Activated CD8-positive, alpha-beta T cell treated with anti-CD3 and anti-CD28 coated beads for 36 hours (primary cell): ENCODE measurements around the gene TMEM143. TPM values are rescaled to one million over a fixed set of nuclear protein-coding genes. Genes with fewer than 3 reads are reported as not detected.
"Not testable (repeated sequence)": the region's sequence is repeated elsewhere in the genome, so short reads cannot be mapped to it uniquely, and the experiment has no call there.

Experiments used
- ATAC-seq: fragments of 200-7000 bp; cut with Tn5 transposase; one replicate; pipeline ENCODE4 v1.10.0; 2021; ENCODE audit warnings: mild to moderate bottlenecking, moderate library complexity
- CTCF ChIA-PET: fragments of 350-600 bp; sonication (Branson Sonifier 250); formaldehyde crosslinking; loops from one replicate; lab custom pipeline; 2021; ENCODE audit warnings: antibody characterized with exemption; lab: Charles Lee
- POLR2A ChIA-PET: fragments of 350-600 bp; sonication (Branson Sonifier 250); formaldehyde crosslinking; loops from one replicate; lab custom pipeline; 2021; ENCODE audit warnings: antibody characterized with exemption; lab: Charles Lee
- DNase-seq: peaks from one replicate; pipeline ENCODE4 v3.0.0-alpha.2; 2020
- H3K27ac Mint-ChIP-seq: one replicate; pipeline ENCODE4 v1.8.0; 2021; ENCODE audit warnings: mild to moderate bottlenecking, mixed read lengths
- H3K27me3 Mint-ChIP-seq: one replicate; pipeline ENCODE4 v1.8.0; 2021; ENCODE audit warnings: mixed read lengths
- H3K36me3 Mint-ChIP-seq: one replicate; pipeline ENCODE4 v1.8.0; 2021; ENCODE audit warnings: low read depth, mixed read lengths
- H3K4me1 Mint-ChIP-seq: one replicate; pipeline ENCODE4 v1.8.0; 2021; ENCODE audit warnings: low read depth, mixed read lengths
- H3K4me3 Mint-ChIP-seq: one replicate; pipeline ENCODE4 v1.8.0; 2021; ENCODE audit warnings: mild to moderate bottlenecking, moderate library complexity, mixed read lengths
- H3K9me3 Mint-ChIP-seq: one replicate; pipeline ENCODE4 v1.8.0; 2021; ENCODE audit warnings: mixed read lengths
- intact Hi-C: fragments of 100-400 bp; cut with micrococcal nuclease; formaldehyde crosslinking; loops from one replicate; pipeline ENCODE4 v1.10.0; 2022
- total RNA-seq, 2 experiments: library from RNA; stranded (reverse); gene quantifications; one replicate each; pipeline ENCODE4 v1.2.3, GENCODE V29; 2021
- TF ChIP-seq, protein P1 (sequence below): fragments of 200-600 bp; IDR thresholded peaks from one replicate; pipeline ENCODE4 v1.8.0; 2022; ENCODE audit warnings: antibody characterized with exemption, mild to moderate bottlenecking

The TMEM143 gene
- total RNA-seq, 2 experiments from 2014 or later, result 19.4 to 21.7 TPM

DNA sequence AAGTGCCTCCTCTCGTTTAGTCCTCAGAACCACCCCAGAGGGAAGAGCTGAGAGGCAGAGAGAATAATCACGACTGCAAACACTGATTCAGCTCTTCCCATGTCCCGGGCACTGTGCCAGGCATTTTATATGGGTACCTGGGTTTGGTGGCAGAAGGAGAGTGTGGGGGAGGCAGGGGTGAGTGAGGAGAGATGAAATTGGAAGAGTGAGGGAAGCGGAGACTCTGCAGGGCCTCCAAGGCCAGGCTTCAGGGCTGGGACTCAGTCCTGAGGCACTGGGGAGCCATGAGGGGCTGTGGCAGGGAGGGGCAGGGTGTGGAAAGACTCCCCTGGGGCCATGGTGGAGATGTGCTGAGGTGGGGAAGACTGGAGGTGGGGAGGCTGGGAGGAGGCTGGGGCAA is 9.2 kb upstream of the TMEM143 start:
- DNase-seq, result no peak
- Mint-ChIP-seq H3K4me1 (no peaks in the 10 kb centered on the region), H3K36me3 (no peaks in the 10 kb centered on the region), H3K27ac (no peak overlapping the region), H3K9me3 (no peaks in the 10 kb centered on the region), H3K27me3 (no peaks in the 10 kb centered on the region), H3K4me3 (no peak overlapping the region)
- ATAC-seq, result no peak
- CTCF ChIA-PET, result interaction anchor here (1.3 kb wide), 1 partner anchor 58 kb away, joined by 3 read pairs; no protein-coding TSS in a partner anchor
- TF ChIP-seq, protein P1, sequence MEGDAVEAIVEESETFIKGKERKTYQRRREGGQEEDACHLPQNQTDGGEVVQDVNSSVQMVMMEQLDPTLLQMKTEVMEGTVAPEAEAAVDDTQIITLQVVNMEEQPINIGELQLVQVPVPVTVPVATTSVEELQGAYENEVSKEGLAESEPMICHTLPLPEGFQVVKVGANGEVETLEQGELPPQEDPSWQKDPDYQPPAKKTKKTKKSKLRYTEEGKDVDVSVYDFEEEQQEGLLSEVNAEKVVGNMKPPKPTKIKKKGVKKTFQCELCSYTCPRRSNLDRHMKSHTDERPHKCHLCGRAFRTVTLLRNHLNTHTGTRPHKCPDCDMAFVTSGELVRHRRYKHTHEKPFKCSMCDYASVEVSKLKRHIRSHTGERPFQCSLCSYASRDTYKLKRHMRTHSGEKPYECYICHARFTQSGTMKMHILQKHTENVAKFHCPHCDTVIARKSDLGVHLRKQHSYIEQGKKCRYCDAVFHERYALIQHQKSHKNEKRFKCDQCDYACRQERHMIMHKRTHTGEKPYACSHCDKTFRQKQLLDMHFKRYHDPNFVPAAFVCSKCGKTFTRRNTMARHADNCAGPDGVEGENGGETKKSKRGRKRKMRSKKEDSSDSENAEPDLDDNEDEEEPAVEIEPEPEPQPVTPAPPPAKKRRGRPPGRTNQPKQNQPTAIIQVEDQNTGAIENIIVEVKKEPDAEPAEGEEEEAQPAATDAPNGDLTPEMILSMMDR, result no peak
- POLR2A ChIA-PET, result interaction anchor here (0.9 to 1.6 kb wide), 2 partner anchors 8 to 14 kb away, joined by 3 to 5 read pairs; no protein-coding TSS in a partner anchor
- intact Hi-C loops, result no loop called here

DNA sequence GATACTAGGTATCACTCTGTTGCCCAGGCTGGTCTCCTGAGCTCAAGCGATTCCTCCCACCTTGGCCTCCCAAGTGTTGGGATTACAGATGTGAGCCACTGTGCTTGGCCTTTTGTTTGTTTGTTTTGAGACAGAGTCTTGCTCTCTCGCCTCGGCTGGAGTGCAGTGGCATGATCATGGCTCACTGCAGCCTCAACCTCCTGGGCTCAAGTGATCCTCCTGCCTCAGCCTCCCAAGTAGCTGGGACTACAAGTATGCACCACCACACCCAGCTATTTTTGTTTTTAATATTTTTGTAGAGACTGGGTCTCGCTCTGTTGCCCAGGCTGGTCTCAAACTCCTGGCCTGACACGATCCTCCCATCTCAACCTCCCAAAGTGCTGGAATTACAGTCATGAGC is 8.0 kb upstream of the TMEM143 start:
- H3K9me3 Mint-ChIP-seq, H3K4me1 Mint-ChIP-seq, H3K36me3 Mint-ChIP-seq, H3K4me3 Mint-ChIP-seq, H3K27me3 Mint-ChIP-seq, POLR2A ChIA-PET, intact Hi-C loops, H3K27ac Mint-ChIP-seq, DNase-seq, CTCF ChIA-PET, ATAC-seq: not testable (repeated sequence)

DNA sequence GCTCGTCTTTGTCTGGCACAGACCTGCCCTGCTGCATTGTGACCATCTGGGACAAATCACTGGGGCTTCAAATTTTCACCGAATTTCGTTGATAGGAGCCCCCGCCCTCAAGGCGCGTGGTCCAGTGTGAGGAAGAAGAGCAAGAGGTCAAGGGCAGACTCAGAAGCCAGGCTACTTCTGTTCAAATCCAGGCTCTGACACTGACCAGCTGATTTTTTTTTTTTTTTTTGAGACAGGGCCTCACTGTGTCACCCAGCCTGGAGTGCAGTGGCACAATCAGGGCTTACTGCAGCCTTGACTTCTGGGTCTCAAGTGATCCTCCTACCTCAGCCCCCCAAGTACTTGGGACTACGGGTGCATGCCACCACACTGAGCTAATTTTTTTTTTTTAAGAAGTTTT is 7.6 kb upstream of the TMEM143 start:
- H3K4me1 Mint-ChIP-seq, result no peaks in the 10 kb centered on the region
- TF ChIP-seq, protein P1, result no peak
- DNase-seq, result no peak
- no peaks in the 10 kb centered on the region for H3K27me3 Mint-ChIP-seq
- no peak overlapping the region for H3K27ac Mint-ChIP-seq
- POLR2A ChIA-PET, result no interaction called here
- intact Hi-C loops, result no loop called here
- H3K9me3 Mint-ChIP-seq, result no peaks in the 10 kb centered on the region
- ATAC-seq, result no peak
- CTCF ChIA-PET, result no interaction called here
- no peak overlapping the region for H3K4me3 Mint-ChIP-seq
- no peaks in the 10 kb centered on the region for H3K36me3 Mint-ChIP-seq

DNA sequence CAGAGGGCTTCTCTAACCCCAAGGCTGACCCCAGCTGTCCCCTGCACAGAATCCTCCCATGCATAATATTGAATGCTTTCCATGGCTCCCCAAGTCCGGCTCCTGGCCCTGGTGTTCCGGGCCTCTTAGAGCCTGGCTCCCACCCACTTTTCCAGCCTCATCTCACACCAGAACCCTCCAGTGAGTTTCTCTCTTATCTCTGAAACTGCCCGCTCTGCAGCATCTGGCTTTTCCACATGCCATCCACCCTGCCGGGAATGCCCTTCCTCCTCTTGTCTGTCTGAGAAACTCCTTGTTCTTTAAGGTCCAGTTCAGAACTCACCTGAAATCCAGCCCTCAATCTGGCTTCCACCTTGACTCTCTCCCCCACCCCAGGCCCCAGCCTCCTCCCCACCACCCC is 7.2 kb upstream of the TMEM143 start:
- no peaks in the 10 kb centered on the region for H3K36me3 Mint-ChIP-seq
- intact Hi-C loops, result no loop called here
- no peaks in the 10 kb centered on the region for H3K4me1 Mint-ChIP-seq
- DNase-seq (no peak), ATAC-seq (no peak)
- H3K27ac Mint-ChIP-seq, result no peak overlapping the region
- H3K27me3 Mint-ChIP-seq, result no peaks in the 10 kb centered on the region
- ChIA-PET CTCF (interaction anchor here (0.6 kb wide), 1 partner anchor 21 kb away, joined by 4 read pairs; the partner anchor contains the start of gene KDELR1), POLR2A (no interaction called here)
- H3K4me3 Mint-ChIP-seq, result no peak overlapping the region
- TF ChIP-seq, protein P1, result no peak
- no peaks in the 10 kb centered on the region for H3K9me3 Mint-ChIP-seq

DNA sequence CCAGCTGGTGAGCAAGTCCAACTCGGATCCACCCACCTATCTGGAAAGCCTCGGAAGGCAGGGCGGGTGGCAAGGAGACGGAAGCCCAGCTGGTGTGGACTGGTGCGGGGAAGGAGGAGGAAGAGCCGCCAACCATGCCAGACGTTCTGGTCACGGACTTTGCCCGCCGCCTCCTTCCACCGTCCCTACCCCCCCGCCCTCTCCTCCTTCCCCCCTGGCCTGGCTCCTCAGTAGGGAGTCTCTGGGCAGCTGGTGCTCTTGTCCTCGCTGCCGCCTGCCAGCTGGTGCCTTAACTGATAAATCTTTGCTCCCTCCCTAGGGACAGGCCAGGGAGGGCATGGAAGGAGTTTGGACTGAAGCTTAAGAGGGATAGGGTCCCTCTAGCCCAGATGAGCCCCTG is 5.2 kb upstream of the TMEM143 start:
- no peak overlapping the region for H3K27ac Mint-ChIP-seq
- DNase-seq (no peak), ATAC-seq (no peak)
- ChIA-PET CTCF (interaction anchor here (1.5 kb wide), 1 partner anchor 23 kb away, joined by 6 read pairs; the partner anchor contains the start of gene KDELR1), POLR2A (no interaction called here)
- H3K36me3 Mint-ChIP-seq, result no peaks in the 10 kb centered on the region
- intact Hi-C loops, result loop anchor here (10.0 kb wide), 1 partner anchor 96 kb away; the partner anchor contains the start of gene CYTH2
- TF ChIP-seq, protein P1, result no peak
- H3K4me1 Mint-ChIP-seq, result peaks cover 6% of the 10 kb centered on the region
- H3K9me3 Mint-ChIP-seq, result no peaks in the 10 kb centered on the region
- H3K27me3 Mint-ChIP-seq, result no peaks in the 10 kb centered on the region
- no peak overlapping the region for H3K4me3 Mint-ChIP-seq
